DND-41 (cell line): ENCODE data around the gene ZFP62.

Source experiments
- CTCF ChIP-seq: IDR thresholded peaks from 2 replicates; pipeline ENCODE4 v1.5.1; 2012; ENCODE audit warnings: borderline replicate concordance, low read length, moderate library complexity, mild to moderate bottlenecking; ENCODE audit not compliant: poor library complexity, severe bottlenecking; ENCODE audit errors: extremely low read depth
- EZH2 ChIP-seq: IDR thresholded peaks from 3 replicates; pipeline ENCODE4 v1.6.1; 2012; ENCODE audit warnings: borderline replicate concordance, low read depth, mild to moderate bottlenecking, moderate library complexity, low read length, inconsistent platforms; ENCODE audit not compliant: severe bottlenecking

- TF ChIP-seq EZH2 (no peak), CTCF (no peak)
These were observed 37.7 kb upstream of the ZFP62 start, which contains the start of gene BTNL8 for GRCh38 chr5:180898621-180899246.
